Muscle of arm (tissue), 12 donors: ENCODE results near the gene RAP1GDS1. TPM values are rescaled to one million over a fixed set of nuclear protein-coding genes. Genes with fewer than 3 reads are reported as not detected.
"Not testable (repeated sequence)": the region's sequence is repeated elsewhere in the genome, so short reads cannot be mapped to it uniquely, and the experiment has no call there.

Source experiments
- DNase-seq: peaks from one replicate; pipeline ENCODE4 v3.0.0-alpha.2; 2013
- polyA plus RNA-seq, 12 donors: library from polyadenylated mRNA; unstranded; fragments of 120-200 nt; gene quantifications; one replicate each; pipeline ENCODE4 v1.2.1, GENCODE V29; 2013; ENCODE audit not compliant: insufficient read length in 12 of 12

The RAP1GDS1 gene
- polyA plus RNA-seq, 12 donors: 22.6 to 30.3 (median 26.0) TPM; not detected in 1

DNA sequence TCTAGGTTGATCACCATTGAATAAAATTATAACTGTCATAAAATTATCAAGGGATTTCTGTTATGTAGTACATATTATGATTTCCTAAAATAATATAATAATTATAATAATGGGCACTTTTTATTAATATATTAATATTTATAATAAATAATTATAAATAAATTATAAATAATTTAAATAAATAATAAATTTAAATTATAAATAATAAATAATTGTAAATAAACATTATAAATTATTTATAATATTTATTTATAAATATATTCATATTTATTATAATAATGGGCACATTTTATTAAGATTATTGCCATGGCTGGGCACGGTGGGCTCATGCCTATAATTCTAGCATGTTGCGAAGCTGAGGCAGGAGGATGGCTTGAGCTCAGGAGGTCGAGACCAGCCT is 24.5 kb downstream of the RAP1GDS1 start:
- no peak for DNase-seq

- no peak for DNase-seq
These were observed 26.1 kb downstream of the RAP1GDS1 start for GRCh38 chr4:98287328-98287727.

DNA sequence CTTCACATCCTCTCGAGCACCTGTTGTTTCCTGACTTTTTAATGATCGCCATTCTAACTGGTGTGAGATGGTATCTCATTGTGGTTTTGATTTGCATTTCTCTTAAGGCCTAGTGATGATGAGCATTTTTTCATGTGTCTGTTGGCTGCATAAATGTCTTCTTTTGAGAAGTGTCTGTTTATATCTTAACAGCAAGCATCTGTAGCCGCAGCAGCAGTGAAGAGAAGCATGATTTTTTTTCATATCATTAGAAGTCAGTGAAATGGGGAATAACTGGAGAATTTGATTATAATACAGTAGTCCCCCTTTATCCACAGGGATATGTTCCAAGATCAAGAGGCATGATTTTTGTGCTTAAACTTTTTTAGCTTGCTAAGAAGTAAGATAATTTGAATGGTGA is 27.5 kb downstream of the RAP1GDS1 start:
- not testable (repeated sequence) for DNase-seq

DNA sequence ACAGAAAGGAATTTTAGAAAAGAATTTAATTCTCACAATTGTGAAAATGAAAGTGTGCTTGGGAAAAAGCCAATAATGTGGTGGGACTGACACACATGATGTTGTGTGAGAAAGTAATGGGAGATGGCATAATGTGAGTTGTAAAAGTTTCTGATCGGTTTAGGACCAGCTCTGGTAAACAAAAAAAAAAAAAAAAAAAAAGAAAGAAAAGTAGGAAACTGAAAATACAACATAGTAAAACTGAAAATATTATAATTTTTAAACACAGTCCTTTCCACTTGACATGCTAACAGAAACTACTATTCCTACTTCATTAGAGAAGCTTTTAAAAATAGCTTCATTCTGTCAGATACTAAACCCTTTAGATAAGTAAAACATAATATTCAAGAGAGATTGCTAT is 28.2 kb downstream of the RAP1GDS1 start:
- DNase-seq: no peak

DNA sequence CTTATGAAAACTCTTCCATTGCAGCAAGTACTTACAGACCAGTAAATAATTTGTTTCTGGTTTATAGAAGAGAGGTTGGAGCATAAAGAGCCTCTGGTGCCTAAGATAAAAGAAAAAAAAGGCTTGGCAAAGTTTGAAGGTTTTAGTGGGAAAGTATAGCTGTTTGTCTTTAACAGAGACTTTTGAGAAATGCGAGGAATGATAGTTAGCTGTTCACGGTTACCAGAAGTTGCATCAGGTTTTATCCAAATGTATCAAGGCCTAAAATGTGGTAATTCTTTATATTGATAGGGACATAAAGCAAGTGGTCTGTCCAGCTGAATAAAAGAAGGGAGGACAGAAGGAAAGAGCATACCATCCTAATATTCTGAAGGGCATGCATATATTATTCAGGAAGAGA is 29.3 kb downstream of the RAP1GDS1 start:
- DNase-seq: no peak

DNA sequence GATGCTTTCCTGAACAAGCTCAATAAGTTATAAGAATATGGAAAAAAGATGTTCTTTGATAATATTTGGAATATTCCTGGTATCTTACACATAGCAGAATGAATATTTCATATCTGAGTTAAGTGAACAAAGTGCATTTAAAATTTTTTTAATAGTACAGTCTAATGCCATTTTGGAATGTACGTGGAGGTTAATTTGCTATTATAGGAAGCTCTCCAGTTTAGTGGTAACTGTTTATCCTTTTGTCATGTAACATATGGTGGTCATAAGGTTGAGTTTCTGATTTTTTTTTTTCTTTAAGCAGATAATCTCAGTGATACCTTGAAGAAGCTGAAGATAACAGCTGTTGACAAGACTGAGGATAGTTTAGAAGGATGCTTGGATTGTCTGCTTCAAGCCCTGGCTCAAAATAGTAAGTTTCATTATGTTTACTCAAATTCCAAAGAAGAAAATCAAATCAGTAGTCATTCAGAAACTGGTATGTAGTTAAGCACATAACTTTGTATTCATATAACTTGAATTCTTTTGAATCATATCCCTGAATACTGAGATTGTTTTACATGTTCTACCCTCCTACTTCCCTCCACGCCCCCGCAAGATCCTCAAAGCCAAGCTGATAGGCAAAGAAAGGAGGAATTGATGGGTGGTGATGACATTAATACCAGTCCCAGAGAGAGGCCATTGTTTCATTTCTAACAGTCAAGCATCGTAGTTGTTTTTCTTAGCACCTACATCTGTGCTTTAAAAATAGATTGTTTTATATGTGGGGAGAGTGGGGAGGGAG is 32.1 kb downstream of the RAP1GDS1 start:
- no peak for DNase-seq

GRCh38 chr4:98298022-98298421 is 36.8 kb downstream of the RAP1GDS1 start:
- DNase-seq: no peak

DNA sequence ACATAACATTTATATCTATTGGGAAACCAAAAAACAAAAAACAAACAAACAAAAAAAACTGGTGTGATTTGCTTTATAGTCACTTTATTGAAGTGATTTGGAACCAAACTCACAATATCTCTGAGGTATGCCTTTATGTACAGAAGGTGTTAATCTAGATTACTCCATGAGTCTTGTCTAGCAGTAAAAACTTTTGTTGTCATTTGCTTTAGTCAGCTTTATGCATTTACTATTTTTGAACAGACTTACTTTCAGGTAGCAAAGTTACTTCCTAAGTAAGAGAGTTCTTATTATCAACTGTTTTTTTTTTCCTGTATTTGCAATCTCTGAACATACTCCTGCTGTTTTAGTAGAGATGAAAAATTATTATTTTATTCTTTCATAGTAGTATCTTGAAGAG is 39.5 kb downstream of the RAP1GDS1 start:
- DNase-seq: no peak

GRCh38 chr4:98305576-98305975 is 44.4 kb downstream of the RAP1GDS1 start:
- peak; percentile 6 for DNase-seq

DNA sequence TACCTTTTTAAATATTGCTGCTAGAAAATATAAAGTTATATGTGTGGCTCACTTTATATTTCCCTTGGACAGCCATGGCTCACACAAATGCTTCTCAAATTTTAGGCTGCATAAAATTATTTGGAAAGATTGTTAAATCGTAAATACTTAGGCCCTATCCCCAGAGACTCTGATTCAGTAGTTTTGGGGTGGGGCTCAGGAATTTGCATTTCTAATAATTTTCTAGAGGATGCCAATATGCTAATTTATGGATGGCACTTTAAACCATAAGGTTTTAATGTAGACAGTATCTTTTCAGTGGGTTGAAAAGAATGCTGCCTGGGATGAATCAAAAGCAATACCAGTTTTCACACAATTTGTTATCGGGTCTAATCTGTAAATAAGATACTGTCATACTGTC is 49.7 kb downstream of the RAP1GDS1 start:
- DNase-seq: no peak

- DNase-seq: no peak
These were observed 50.5 kb downstream of the RAP1GDS1 start for GRCh38 chr4:98311656-98312055.

DNA sequence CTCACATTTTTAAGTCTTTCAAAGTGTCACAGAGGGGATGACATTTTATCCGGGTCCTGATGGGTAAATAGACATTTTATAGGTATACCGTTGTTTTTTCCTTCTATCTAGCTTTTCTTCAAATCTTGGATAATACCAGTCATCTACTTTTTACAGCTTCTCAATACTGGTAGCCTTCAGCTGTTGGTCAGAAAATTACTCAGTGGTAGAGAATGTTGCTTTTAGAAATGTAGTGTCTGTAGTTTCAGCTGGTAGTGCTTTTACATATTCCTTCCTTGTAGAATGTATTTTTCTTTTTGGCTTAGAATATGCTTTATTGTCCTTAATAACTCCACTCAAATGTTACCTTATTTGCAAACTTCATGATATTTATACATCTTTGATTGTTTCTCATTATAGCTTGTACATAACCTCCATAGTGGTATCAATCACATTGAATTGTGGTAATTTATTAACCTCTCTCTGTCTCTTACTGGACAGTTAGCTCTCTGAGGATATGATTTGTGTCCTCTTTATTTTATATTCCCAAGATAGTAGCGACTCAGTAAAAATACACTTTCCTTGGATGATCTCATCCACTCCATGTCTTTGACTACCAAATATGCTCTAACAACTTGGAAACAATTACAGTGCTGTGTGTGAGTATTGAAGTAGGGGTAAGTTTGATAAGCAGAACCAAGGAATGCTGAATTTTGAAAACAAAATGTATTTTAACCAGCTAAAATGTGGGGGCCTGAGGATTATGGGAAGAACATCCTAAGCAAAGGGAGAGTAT is 53.8 kb downstream of the RAP1GDS1 start:
- peak; percentile 3 for DNase-seq

GRCh38 chr4:98318521-98318920 is 57.3 kb downstream of the RAP1GDS1 start:
- DNase-seq: no peak

DNA sequence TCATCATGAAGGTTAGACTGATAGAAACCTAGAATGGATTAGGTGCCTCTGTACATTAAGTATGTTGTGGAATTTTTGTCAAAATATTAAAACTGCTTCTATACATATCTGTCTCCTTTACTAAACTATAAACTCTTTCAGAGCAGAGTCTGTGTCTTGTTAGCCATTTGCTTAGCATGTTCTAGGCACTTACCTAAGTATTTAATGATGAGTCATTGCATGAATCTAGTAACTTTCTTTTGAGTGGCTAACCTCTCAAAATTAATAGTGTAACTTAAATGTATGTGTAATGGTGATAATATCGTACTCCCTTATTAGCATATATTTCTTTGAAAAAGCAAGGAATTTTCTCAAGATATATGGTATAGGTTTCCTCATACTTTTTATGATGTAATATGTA is 57.8 kb downstream of the RAP1GDS1 start:
- DNase-seq: no peak

- no peak for DNase-seq
These were observed 65.0 kb downstream of the RAP1GDS1 start for GRCh38 chr4:98326168-98326567.

DNA sequence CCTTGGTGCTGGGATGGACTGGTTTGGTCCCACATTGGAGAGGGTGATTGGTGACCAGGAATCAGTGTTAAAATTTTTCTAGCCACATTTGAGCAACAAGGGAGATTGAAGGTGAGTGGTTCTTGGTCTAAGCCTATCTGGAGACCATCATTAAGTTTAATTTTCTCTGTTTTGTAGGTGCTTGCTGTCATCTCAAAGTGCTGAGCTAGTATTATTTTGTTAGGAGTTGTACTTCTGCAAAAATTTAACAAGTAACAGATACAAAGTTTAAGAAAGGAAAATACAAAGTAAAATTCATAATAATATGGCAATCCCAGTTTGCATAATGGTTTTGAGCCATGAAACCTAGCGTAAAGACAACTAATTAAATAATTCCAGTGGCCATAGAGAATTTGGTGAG is 66.5 kb downstream of the RAP1GDS1 start:
- DNase-seq: no peak

- not testable (repeated sequence) for DNase-seq
These were observed 68.9 kb downstream of the RAP1GDS1 start for GRCh38 chr4:98329879-98330640.

- DNase-seq: no peak
These were observed 70.8 kb downstream of the RAP1GDS1 start for GRCh38 chr4:98332017-98332416.

DNA sequence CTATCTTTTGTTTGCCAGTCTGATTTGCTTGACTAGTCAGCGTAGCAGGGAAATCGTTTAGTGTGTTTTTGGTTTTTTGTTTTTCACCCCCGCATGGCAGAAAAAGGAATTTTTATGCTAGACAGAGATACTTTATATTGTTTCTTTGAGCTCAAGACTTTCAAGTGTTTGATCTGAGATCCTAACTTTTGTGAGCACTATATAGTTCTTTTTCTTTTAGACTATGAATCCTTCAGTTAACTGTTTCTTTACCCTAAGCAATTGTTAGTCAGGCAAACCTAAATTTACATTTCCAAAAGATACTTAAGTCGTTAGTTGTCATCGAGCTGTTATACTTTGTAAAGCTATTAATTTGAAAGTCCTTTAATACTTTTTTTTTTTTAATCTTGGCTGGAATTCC is 73.3 kb downstream of the RAP1GDS1 start:
- no peak for DNase-seq

GRCh38 chr4:98338761-98339438 is 77.7 kb downstream of the RAP1GDS1 start:
- no peak for DNase-seq

DNA sequence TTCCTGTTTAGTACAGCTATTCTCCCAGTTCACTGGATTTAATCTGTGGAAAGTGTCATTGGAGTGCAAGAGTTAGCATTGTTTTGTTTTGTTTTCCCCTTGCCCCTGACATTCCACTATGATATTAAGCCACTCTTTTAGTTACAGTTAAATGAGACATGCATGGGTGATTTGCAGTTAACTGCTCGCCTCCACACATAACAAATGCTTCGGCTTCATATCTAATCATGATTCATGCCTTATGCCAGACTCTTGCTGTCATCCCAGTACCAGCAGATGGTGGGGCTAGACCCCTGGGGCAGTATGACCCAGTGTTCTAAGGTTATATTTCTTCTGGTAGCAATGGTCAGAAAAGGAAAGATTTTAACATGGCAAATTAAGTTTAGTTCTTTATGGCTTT is 80.1 kb downstream of the RAP1GDS1 start:
- no peak for DNase-seq

DNA sequence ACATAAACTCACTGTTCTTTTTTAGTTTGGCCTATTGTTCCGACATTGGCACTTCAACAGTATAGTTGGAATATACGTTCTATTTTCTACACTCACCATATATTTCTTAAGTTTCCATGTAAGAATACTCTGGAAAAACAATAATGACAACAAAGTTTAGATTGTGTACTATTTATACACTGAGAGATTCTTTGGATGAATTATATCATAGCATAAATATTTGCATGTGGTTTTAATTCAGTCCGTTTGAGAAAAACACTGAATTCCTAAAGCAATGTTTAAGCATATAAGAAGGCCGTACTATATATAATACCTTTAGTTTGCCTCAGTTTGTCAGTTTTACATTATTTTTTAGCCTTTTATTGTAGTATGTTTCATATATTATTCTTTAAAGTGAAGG is 82.4 kb downstream of the RAP1GDS1 start:
- DNase-seq: peak; percentile 8
